Stimulated activated memory B cell treated with anti-CD40 and anti-IgM and Interleukin-4, amounts not matched to agents 10 μg/mL and 1 μg/mL and 100 μg/mL, for 72 hours (primary cell): ENCODE results near the gene ISM2.

ENCODE experiments used
- ATAC-seq: fragments of 150-1000 bp; cut with Tn5 transposase; 2 replicates; pipeline ENCODE4 v1.10.0; 2021
- H3K27ac Mint-ChIP-seq: one replicate; pipeline ENCODE4 v1.8.0; 2022; ENCODE audit warnings: mild to moderate bottlenecking, mixed read lengths
- H3K27me3 Mint-ChIP-seq: one replicate; pipeline ENCODE4 v1.8.0; 2022; ENCODE audit warnings: mixed read lengths
- H3K36me3 Mint-ChIP-seq: one replicate; pipeline ENCODE4 v1.8.0; 2022; ENCODE audit warnings: mixed read lengths
- H3K4me1 Mint-ChIP-seq: one replicate; pipeline ENCODE4 v1.8.0; 2022; ENCODE audit warnings: mixed read lengths
- H3K4me3 Mint-ChIP-seq: one replicate; pipeline ENCODE4 v1.8.0; 2022; ENCODE audit warnings: mild to moderate bottlenecking, moderate library complexity, mixed read lengths
- H3K9me3 Mint-ChIP-seq: one replicate; pipeline ENCODE4 v1.8.0; 2022; ENCODE audit warnings: mixed read lengths

The ISM2 gene

GRCh38 chr14:77458249-77458950, 40.2 kb downstream of the ISM2 start:
- peak; percentile 52 for ATAC-seq
- H3K27ac Mint-ChIP-seq = peak overlapping the region; percentile 97
- no peaks in the 10 kb centered on the region for H3K27me3 Mint-ChIP-seq
- H3K36me3 Mint-ChIP-seq = peaks cover 35% of the 10 kb centered on the region
- no peaks in the 10 kb centered on the region for H3K9me3 Mint-ChIP-seq
- H3K4me1 Mint-ChIP-seq = peaks cover 32% of the 10 kb centered on the region
- H3K4me3 Mint-ChIP-seq = peak overlapping the region; percentile 100

DNA sequence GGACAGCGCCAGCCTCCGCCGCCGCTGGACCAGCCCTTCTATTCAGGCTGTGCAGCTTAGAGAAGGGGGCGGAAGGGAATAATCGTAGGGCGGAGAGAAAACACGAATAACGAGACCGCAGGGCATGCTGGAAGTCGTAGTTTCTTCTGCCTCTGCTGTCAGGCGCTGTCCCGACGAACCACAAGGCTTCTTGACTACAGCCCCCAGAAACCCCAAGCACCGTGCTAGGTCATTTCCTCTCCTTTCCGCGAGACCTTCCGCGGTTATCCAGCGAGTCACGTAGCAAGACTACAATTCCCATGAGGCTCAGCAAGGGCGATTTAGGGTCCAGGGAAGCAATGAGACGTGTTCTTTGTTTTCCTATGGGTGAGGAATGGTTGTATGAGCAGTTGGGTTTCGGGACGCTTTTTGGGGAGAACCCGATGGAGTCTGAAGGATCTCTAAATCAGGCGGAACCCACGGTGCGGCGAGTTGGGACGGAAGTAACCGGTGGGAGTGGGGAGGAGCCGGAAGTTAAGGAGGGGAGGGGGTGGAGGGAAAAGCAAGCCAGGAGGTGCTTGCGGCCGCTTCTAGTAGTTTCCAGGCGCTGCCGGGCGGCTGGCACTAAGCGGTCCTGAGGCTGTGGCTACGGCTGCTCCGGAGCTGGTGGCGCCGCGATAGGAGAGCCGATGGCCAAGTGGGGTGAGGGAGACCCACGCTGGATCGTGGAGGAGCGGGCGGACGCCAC, 40.9 kb downstream of the ISM2 start, which contains the start of the genes AHSA1 and VIPAS39:
TSS of gene AHSA1 (plus strand) at position 572 of the 727 bp plus-strand sequence. CDS start at position 669, 97 bp downstream.
TSS of gene VIPAS39 (minus strand) at position 80 of the 727 bp plus-strand sequence. CDS start 3,499 bp downstream, outside the sequence.
- H3K27ac Mint-ChIP-seq = peak within 1 kb of the TSS; percentile 97
- peaks cover 32% of the 10 kb centered on the region for H3K4me1 Mint-ChIP-seq
- H3K36me3 Mint-ChIP-seq = peaks cover 37% of the 10 kb centered on the region
- peak; percentile 98 for ATAC-seq
- no peaks in the 10 kb centered on the region for H3K27me3 Mint-ChIP-seq
- peak within 1 kb of the TSS; percentile 100 for H3K4me3 Mint-ChIP-seq
- H3K9me3 Mint-ChIP-seq = no peaks in the 10 kb centered on the region

GRCh38 chr14:77457115-77457521, 41.5 kb downstream of the ISM2 start:
- Mint-ChIP-seq H3K9me3 (no peaks in the 10 kb centered on the region), H3K4me3 (peak overlapping the region; percentile 100), H3K36me3 (peaks cover 36% of the 10 kb centered on the region), H3K4me1 (peaks cover 32% of the 10 kb centered on the region), H3K27ac (peak overlapping the region; percentile 97), H3K27me3 (no peaks in the 10 kb centered on the region)
- no peak for ATAC-seq

DNA sequence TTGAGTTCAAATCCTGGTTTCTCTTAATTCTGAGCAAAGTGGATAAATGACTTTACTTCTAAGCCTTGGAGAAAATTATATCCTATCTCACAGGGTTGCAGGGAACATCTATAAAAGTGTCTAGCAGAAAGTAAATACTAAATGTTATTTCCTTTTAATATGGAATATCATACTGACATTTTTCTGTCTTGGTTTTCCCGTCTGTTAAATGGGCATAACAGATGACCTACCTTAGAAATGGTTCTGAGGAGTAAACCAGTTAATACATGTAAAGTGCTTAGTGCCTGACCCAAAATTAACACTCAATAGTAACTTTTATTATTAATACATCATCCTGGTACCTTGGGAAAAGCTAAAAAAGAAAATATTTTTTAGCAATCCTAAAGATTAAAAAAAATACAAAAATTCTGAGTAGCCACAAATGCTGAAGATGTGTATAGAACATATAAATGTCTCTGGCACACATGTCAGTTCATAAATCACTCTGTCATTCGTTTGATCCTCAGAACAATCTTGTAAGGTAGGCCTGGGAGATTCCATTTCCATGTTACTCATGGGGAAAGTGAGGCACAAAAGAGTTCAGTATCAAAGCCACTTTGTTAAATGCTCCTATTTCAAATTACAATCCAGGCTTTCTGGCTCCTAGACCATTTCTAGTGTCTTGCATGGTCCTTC, 42.5 kb downstream of the ISM2 start:
- Mint-ChIP-seq H3K4me1 (peaks cover 32% of the 10 kb centered on the region), H3K9me3 (no peaks in the 10 kb centered on the region), H3K27me3 (no peaks in the 10 kb centered on the region), H3K4me3 (peak overlapping the region; percentile 100), H3K36me3 (peaks cover 38% of the 10 kb centered on the region), H3K27ac (peak overlapping the region; percentile 97)
- no peak for ATAC-seq

- no peaks in the 10 kb centered on the region for H3K27me3 Mint-ChIP-seq
- H3K27ac Mint-ChIP-seq = no peak overlapping the region
- peaks cover 49% of the 10 kb centered on the region for H3K36me3 Mint-ChIP-seq
- H3K4me1 Mint-ChIP-seq = no peaks in the 10 kb centered on the region
- H3K9me3 Mint-ChIP-seq = no peaks in the 10 kb centered on the region
- ATAC-seq = no peak
- H3K4me3 Mint-ChIP-seq = no peak overlapping the region
Observed at GRCh38 chr14:77442196-77442595, 56.4 kb downstream of the ISM2 start.

- Mint-ChIP-seq H3K9me3 (no peaks in the 10 kb centered on the region), H3K27me3 (no peaks in the 10 kb centered on the region), H3K27ac (no peak overlapping the region), H3K4me3 (no peak overlapping the region), H3K36me3 (peaks cover 66% of the 10 kb centered on the region), H3K4me1 (no peaks in the 10 kb centered on the region)
- no peak for ATAC-seq
Observed at GRCh38 chr14:77439861-77440260, 58.8 kb downstream of the ISM2 start.

DNA sequence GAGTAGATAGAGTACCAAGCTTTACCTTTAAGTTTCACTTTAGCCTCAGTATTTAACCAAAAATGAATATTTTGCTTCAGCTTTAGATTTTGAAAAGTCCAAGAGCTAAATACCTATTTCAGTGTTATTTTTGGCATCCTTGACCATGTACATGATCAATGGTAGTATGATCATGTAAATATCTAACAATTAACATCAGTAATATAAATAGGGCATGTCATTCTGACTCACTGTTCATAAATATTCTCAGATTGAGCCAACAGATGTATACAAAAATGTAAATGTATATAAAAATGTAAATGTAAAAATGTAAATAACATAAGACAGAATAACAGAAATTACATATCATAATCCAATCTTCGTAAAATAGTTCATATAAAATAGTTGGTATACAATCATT, 60.0 kb downstream of the ISM2 start:
- Mint-ChIP-seq H3K9me3 (no peaks in the 10 kb centered on the region), H3K27ac (no peak overlapping the region), H3K27me3 (no peaks in the 10 kb centered on the region), H3K36me3 (peaks cover 71% of the 10 kb centered on the region), H3K4me1 (no peaks in the 10 kb centered on the region), H3K4me3 (no peak overlapping the region)
- no peak for ATAC-seq

- no peaks in the 10 kb centered on the region for H3K27me3 Mint-ChIP-seq
- ATAC-seq = no peak
- H3K36me3 Mint-ChIP-seq = peaks cover 62% of the 10 kb centered on the region
- no peaks in the 10 kb centered on the region for H3K4me1 Mint-ChIP-seq
- no peak overlapping the region for H3K27ac Mint-ChIP-seq
- H3K9me3 Mint-ChIP-seq = no peaks in the 10 kb centered on the region
- H3K4me3 Mint-ChIP-seq = no peak overlapping the region
Observed at GRCh38 chr14:77436042-77436441, 62.6 kb downstream of the ISM2 start.

DNA sequence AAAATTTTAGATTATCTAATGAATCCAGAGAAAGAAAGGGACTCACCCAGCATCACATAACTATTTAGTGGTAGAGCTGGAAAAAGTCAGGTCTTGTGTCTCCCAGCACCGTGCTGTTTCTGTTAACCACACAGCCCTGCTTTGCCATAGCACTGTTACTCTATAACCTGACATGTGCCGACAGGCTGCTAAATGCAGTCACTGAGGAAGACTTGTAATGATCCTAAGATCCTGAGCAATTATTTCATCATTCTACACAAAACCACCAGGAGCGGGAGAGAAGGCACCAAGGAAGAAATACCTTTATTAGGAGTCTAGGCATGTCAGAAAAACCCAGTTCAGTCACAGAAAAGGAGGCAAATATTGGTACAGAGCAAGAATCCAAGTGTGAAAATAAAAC, 72.2 kb downstream of the ISM2 start:
- Mint-ChIP-seq H3K9me3 (no peaks in the 10 kb centered on the region), H3K27me3 (no peaks in the 10 kb centered on the region), H3K4me3 (no peak overlapping the region), H3K4me1 (no peaks in the 10 kb centered on the region), H3K27ac (no peak overlapping the region), H3K36me3 (peaks cover 95% of the 10 kb centered on the region)
- no peak for ATAC-seq

DNA sequence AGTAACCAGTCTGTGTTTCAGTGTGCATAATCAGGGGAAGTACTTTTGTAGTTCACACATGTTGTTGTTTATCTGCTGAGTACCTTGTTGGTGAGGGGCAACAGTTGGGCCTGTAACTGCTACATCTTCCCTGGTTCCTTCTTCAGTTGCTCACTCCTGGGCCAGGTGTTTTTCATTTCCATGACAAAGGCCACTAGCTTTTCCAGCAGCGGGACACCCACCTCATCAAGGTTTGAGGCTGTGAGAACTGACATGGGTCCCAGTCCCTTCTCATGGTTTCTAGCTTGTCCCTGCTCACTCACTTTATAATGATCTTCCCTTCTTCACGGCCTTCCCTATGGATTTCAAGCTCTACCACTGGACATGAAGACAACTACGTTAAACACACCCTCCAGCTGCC, 73.8 kb downstream of the ISM2 start:
- H3K27me3 Mint-ChIP-seq = no peaks in the 10 kb centered on the region
- ATAC-seq = no peak

More for the DNA sequence above, 73.8 kb downstream of the ISM2 start:
- Mint-ChIP-seq H3K4me3 (no peak overlapping the region), H3K27ac (no peak overlapping the region), H3K9me3 (peaks cover 3% of the 10 kb centered on the region), H3K36me3 (peaks cover 93% of the 10 kb centered on the region), H3K4me1 (no peaks in the 10 kb centered on the region)
